Motor neuron (in vitro differentiated cells): Measurements from ENCODE around the gene UGGT2. TPM values are rescaled to one million over a fixed set of nuclear protein-coding genes. Genes with fewer than 3 reads are reported as not detected.
"Not testable (repeated sequence)": the region's sequence is repeated elsewhere in the genome, so short reads cannot be mapped to it uniquely, and the experiment has no call there.

Source experiments
- ATAC-seq, 8 experiments: fragments of 200-7000 bp; cut with Tn5 transposase; replicated peaks in 6 of 8; 2 replicates each; pipeline ENCODE4 v1.8.0; 2021; ENCODE audit warnings: mild to moderate bottlenecking in 8 of 8, moderate library complexity in 8 of 8
- H3K27ac ChIP-seq, 2 donors: fragments of 250-450 bp; sonication (Bioruptor Pico); 2 replicates each; pipeline ENCODE4 v1.9.0; 2021; ENCODE audit warnings: antibody characterized with exemption in 2 of 2, mild to moderate bottlenecking in 2 of 2, moderate library complexity in 1 of 2
- H3K4me1 ChIP-seq, 2 donors: fragments of 250-450 bp; sonication (Bioruptor Pico); replicated peaks in 1 of 2; 2 replicates each; pipeline ENCODE4 v1.6.1; 2021; ENCODE audit warnings: antibody characterized with exemption in 2 of 2, mild to moderate bottlenecking in 2 of 2, moderate library complexity in 1 of 2
- H3K4me3 ChIP-seq, 5 donors: fragments of 250-450 bp; sonication (Bioruptor Pico); 2 replicates each; pipeline ENCODE4 v1.9.0; 2021; ENCODE audit warnings: antibody characterized with exemption in 5 of 5, mild to moderate bottlenecking in 5 of 5, moderate library complexity in 4 of 5
- WGBS, 10 experiments: fragments of 450-650 bp; shearing (Covaris generic); methylation state at CpG; one replicate each; pipeline ENCODE4 v1.0.0; 2022; 5-methylcytosine and 5-hydroxymethylcytosine counted together
- in situ Hi-C, 9 experiments: fragments of 400-800 bp; cut with MboI; loops; one replicate each; pipeline ENCODE4 v1.15.0; 2021; ENCODE audit warnings: low sequenced_read_pairs in 9 of 9, low pct_unique_long_range_greater_than_20kb in 2 of 9; ENCODE audit not compliant: unreplicated experiment in 9 of 9
- total RNA-seq, 8 experiments: library from RNA; unstranded; fragments of 300-600 nt; gene quantifications; 2 replicates each; pipeline versions ENCODE4 v1.2.3 to v1.2.4, GENCODE V29; 2022

The UGGT2 gene
- total RNA-seq, 8 experiments from 2014 or later: 21.7 to 50.0 (median 33.8) TPM

DNA sequence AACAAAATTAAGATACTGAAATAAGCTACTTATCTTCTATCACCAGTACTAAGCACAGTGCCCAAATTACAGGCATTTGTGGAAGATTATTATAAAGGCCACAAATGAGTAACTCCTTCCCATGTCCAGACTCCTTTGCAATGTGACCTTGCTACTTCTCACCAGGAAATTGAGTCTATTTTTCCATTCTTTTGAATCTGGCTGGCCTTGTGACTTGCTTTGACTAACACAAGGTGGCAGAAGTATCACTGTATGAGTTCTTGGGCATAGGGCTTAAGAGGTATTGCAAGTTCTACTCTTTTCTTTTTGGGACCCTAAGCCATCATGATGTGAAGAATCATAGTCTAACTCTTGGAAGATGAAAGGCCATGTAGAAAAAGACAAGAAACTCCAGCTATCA is 49.9 kb downstream of the UGGT2 start:
- H3K27ac ChIP-seq: no peak overlapping the region
- ATAC-seq: peak in 3 of 8 experiments; percentile 23 to 45 (median 41)

DNA sequence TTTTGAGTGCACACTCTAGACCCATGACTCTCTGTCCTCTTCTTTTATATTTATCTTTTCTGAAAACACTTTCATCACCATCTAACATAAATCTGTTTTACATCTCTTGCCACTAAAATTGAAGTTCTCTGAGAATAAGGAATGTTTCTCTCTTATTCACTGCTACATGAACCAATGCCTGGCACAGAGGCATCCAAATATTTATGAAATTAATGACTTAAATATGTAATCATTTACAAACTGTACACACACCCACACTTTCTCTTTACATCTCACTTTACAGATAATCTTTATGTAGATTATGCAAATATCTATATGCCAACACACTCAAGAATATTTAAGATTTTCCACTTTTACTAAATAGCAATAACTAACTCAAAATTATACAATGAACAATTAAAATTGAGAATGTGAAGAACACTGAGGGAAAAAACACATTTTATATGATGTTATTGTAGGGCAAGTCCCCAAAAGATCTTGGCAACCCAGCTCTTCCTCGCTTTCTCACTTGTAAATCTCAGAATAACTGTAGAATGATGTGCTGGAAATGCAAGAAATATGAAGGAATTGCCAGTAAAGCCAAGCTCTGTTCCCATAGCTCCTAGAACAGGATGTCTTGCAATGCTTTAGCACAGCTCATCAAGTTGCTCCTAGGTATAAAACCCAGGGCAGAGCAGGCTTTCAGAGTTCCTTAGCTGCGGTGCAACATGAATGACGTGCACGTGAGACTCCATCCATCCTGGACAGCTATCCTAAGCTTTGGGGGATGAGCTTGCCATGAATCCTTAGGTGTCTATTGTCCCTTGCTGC is 50.7 kb downstream of the UGGT2 start:
- 17 to 100% (median 95%) methylated on average over 1 to 4 of the region's 4 CpGs; no CpG with 5 or more reads in 2 of the 10 experiments for WGBS, 10 experiments
- ATAC-seq: peak in 2 of 8 experiments; percentile 62 to 74
- Histone ChIP-seq H3K4me1 (no peaks in the 10 kb centered on the region), H3K27ac (no peak overlapping the region), H3K4me3 (no peak overlapping the region)
- in situ Hi-C loops: loop anchor here in 1 of 9 experiments (25.0 kb wide), 1 partner anchor 810 kb away; no protein-coding TSS in a partner anchor

More for the DNA sequence above, 49.9 kb downstream of the UGGT2 start:
- no peak overlapping the region for H3K4me3 ChIP-seq
- H3K4me1 ChIP-seq: no peaks in the 10 kb centered on the region
- in situ Hi-C loops: loop anchor here in 1 of 9 experiments (25.0 kb wide), 1 partner anchor 809 kb away; no protein-coding TSS in a partner anchor

DNA sequence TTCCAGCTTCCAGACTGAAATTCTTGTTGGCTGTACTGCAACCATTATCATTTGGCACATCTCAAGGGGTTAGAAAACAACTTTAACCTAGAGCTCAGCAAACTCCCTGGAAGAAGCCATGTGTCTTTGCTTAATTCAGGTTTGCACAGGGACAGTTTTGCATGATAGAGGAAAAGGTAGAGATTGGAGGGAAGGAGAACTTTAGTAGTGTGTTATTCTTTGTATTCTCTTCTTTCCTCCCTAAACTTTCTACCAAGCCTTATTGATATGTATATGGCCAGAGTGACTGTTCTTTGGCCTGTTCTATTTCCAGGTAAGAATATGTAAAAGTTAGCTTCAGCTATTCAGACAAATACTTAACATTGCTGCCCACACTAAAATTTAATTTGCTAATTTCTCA is 53.1 kb downstream of the UGGT2 start:
- H3K4me3 ChIP-seq: no peak overlapping the region
- in situ Hi-C loops: loop anchor here in 1 of 9 experiments (25.0 kb wide), 1 partner anchor 812 kb away; no protein-coding TSS in a partner anchor
- H3K27ac ChIP-seq: no peak overlapping the region
- no peak for ATAC-seq
- H3K4me1 ChIP-seq: no peaks in the 10 kb centered on the region

DNA sequence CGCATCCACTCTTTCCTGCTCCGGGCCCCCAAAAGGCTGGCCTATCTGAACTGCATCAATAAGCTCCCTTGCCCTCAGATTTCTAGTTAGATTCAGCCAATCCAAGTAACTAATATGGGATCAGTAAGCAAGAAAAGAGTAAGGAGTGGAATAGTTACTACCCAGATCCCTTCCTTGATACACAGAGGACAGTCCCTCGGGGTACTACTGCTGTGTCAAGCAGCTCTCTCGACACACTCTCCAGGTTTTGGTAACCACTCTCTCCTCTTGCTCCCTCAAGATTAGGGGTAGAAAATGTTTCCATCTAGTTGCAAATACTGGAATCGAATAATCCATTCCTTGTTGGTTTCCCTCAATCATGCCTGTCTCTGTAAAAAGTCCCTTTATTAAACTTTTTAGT is 65.4 kb downstream of the UGGT2 start:
- WGBS, 10 experiments: 75 to 100% (median 92%) methylated on average over 1 to 5 of the region's 5 CpGs

DNA sequence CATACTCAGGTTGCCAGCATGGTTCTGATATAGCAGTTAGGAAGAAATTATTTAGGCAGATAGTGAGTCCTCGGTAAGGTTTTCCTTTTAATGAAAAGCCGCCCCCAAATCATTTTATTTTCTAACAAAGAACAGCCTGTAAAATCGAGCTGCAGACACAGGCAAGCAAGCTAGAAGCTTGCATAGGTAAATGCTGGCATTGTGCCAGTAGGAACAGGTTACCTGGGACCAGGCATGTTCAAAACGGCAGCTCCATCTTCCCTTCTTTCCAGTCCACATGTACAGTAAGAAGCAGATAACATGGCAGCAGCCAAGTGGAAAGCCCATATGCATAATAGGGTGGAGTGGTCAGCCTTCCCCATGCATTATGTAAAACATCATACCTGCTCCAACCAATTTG is 71.1 kb downstream of the UGGT2 start:
- H3K27ac ChIP-seq: no peak overlapping the region
- peak in 1 of 8 experiments; percentile 67 for ATAC-seq
- no peak overlapping the region for H3K4me3 ChIP-seq
- in situ Hi-C loops: no loop called here
- H3K4me1 ChIP-seq: no peaks in the 10 kb centered on the region
- 58 to 100% (median 88%) methylated on average over 1 to 4 of the region's 4 CpGs; no CpG with 5 or more reads in 2 of the 10 experiments for WGBS, 10 experiments

More for the DNA sequence above, 65.4 kb downstream of the UGGT2 start:
- Histone ChIP-seq H3K4me1 (no peaks in the 10 kb centered on the region), H3K4me3 (no peak overlapping the region), H3K27ac (no peak overlapping the region)
- in situ Hi-C loops: no loop called here
- no peak for ATAC-seq

DNA sequence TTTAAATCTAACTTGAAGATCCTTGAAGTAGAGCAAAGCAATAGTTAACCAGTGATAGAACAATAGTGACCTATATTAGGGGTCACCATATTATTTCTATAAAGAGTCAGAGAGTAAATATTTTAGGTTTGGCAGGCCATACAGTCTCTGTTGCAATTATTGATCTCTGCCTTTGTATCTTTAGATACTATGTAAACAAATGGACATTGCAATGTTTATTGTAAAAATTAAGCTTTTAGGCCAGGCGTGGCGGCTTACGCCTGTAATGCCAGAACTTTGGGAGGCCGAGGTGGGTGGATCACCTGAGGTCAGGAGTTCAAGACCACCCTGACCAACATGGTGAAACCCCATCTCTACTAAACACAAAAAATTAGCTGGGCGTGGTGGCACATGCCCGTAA is 80.5 kb downstream of the UGGT2 start:
- ATAC-seq, H3K4me1 ChIP-seq, H3K27ac ChIP-seq, H3K4me3 ChIP-seq, in situ Hi-C loops: not testable (repeated sequence)
- WGBS, 10 experiments: 83 to 100% (median 95%) methylated on average over 2 to 5 of the region's 6 CpGs; no CpG with 5 or more reads in 3 of the 10 experiments

DNA sequence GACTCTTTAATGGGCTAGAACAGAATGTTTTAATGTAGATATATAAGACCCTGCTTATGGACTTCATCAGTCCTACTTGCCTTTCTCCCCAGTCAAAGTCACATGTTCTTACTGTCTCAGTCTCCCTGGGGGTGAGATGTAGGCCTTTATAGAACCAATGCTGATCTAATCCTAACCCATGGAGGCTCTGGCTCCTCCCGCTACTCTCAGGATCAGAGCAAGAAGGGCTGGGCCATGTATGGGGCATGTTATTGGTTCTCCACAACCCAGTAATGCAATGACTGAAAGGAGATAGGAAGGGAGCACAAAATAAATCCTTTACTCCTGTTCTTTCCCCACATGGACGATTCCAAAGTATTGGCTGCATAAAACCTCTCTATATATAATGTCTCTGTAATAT is 82.3 kb downstream of the UGGT2 start:
- H3K27ac ChIP-seq: no peak overlapping the region
- in situ Hi-C loops: no loop called here
- WGBS, 10 experiments: 81 to 100% (median 94%) methylated on average over 1 to 2 of the region's 2 CpGs; no CpG with 5 or more reads in 1 of the 10 experiments
- H3K4me3 ChIP-seq: no peak overlapping the region
- ATAC-seq: no peak
- H3K4me1 ChIP-seq: no peaks in the 10 kb centered on the region

DNA sequence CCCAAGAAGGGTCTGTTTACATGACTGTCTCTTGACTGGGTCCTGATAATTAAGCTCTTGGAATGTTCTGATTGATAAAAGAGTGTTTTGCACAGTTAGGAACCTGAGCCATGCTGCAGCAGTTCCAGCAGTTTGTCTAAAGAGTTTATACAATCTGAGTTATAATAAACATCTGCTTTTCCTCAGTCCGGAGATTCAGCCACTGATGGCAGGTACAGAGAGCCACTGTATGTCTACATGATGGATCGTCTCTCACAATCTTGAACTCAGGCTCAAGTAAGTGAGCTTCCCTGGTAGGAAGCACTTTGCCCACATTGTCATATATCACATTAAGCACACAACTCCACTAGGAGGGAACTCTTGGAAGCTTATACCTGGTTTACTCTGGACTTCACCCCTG is 84.3 kb downstream of the UGGT2 start:
- Histone ChIP-seq H3K27ac (no peak overlapping the region), H3K4me1 (no peaks in the 10 kb centered on the region), H3K4me3 (no peak overlapping the region)
- WGBS, 10 experiments: 80 to 100% (median 88%) methylated on average over 1 to 2 of the region's 2 CpGs; no CpG with 5 or more reads in 4 of the 10 experiments
- in situ Hi-C loops: no loop called here
- ATAC-seq: no peak

DNA sequence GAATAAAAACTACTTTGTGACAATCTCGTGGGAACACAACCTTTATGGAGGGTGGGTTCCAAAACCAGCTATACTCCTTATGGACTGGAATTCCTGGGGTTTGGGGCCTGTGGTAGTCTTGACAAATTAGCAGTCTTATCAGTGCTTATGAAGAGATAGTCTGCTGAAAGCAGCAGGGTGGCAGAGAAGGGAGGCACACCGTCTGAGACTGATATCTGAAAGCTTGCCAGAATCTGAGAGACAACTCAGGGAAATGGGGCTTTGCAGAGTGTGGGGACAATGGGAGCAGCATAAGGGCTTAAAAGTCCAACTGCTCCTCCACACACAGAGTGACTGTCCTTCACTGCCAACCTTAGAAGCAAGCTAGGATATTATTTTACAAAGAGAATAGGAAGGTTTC is 95.9 kb downstream of the UGGT2 start:
- ATAC-seq: no peak
- H3K4me3 ChIP-seq: no peak overlapping the region
- no peak overlapping the region for H3K27ac ChIP-seq
- 67 to 100% (median 80%) methylated on average over 1 to 2 of the region's 2 CpGs; no CpG with 5 or more reads in 3 of the 10 experiments for WGBS, 10 experiments
- in situ Hi-C loops: no loop called here
- peaks cover 0 to 3% of the 10 kb centered on the region in 2 donors for H3K4me1 ChIP-seq

DNA sequence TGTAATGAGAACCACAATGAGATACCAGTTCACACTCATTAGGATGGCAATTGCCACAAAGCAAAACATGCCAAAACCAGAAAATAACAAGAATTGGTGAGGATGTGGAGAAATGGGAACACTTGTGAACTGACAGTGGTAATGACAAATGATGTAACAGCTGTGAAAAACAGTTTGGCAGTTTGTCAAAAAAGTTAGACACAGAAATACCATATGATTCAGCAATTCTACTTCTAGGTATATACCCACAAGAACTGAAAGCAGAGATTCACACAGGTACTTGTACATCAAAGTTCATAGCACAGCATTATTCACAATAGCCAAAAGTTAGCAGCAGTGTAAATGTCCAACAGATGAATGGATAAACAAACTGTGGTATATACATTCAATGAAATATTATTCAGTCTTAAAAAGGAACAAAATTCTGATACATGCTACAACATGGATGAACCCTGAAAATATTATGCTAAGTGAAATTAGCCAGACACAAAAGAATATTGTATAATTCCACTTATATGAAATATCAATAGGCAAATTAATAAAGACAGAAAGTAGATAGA is 96.5 kb downstream of the UGGT2 start:
- in situ Hi-C loops: no loop called here
- H3K4me1 ChIP-seq: peaks cover 0 to 3% of the 10 kb centered on the region in 2 donors
- ATAC-seq: no peak
- H3K4me3 ChIP-seq: no peak overlapping the region
- no peak overlapping the region for H3K27ac ChIP-seq

DNA sequence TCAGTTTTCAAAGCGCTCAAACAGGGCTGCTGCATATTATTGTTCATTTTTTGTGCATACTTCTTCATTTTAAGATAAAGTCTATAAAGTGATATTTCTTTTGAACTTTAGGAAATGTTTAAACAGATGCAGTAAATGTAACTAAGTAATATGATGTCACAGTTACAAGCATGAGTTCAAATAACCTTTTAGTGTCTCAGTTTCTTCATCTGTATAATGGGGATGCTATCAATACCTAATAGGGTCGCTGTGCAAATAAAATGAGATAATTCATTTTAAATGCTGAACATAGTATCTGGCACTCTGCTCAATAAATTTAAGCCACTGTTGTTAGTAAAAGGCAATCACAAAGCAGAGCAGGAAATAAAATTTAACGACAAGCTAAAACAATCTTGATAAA is 97.5 kb downstream of the UGGT2 start:
- Histone ChIP-seq H3K4me3 (no peak overlapping the region), H3K27ac (no peak overlapping the region), H3K4me1 (peaks cover 0 to 3% of the 10 kb centered on the region in 2 donors)
- WGBS, 10 experiments: 88 to 100% (median 100%) methylated on average over 1 to 3 of the region's 3 CpGs; no CpG with 5 or more reads in 2 of the 10 experiments
- no peak for ATAC-seq
- in situ Hi-C loops: no loop called here

DNA sequence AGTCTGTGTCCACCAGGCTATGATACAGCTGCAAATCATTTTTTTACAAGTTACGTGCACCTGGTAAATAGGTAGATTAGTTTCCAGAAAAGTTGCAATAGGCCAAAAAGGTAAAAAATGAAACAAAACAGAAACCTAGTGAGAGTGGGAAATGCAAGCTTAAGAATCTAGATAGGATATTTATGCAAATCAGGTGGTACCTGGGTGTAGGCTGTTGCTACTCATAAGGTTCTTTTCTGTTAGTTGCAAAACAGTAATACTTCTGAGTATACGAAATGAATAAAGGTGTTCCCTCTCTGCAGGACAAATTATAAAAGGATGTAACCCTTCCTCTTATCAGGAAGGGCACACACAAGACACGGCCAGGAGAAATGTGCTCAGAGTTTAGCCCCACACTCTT is 97.9 kb downstream of the UGGT2 start:
- no peak for ATAC-seq
- Histone ChIP-seq H3K4me1 (peaks cover 0 to 3% of the 10 kb centered on the region in 2 donors), H3K4me3 (no peak overlapping the region), H3K27ac (no peak overlapping the region)
- in situ Hi-C loops: no loop called here
- 83 to 100% (median 95%) methylated on average over 1 to 3 of the region's 3 CpGs; no CpG with 5 or more reads in 1 of the 10 experiments for WGBS, 10 experiments

DNA sequence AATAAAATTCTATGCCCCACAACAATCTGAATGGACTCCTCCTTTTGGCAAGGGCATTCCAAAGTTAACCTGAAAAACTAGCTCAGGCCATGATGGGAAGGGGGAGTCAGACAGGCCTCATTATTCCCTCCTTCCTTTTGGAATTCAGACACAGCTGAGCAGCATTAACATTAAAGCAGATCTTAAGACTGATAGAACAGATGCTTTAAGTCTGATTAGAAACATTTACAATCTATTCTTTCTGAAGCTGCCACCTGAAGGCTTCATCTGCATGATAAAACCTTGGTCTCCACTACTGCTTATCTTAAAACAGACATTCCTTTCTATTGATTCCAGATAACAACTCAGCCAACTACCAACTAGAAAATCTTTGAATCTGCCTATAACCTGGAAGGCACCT is 98.9 kb downstream of the UGGT2 start:
- H3K4me1 ChIP-seq: peaks cover 0 to 3% of the 10 kb centered on the region in 2 donors
- no peak overlapping the region for H3K4me3 ChIP-seq
- H3K27ac ChIP-seq: no peak overlapping the region
- in situ Hi-C loops: no loop called here
- no peak for ATAC-seq
